Psoas muscle (tissue), 8 donors: Measurements from ENCODE around the gene GABRA4. TPM values are rescaled to one million over a fixed set of nuclear protein-coding genes. Genes with fewer than 3 reads are reported as not detected.

ENCODE experiments used
- ATAC-seq, 4 donors: fragments of 200-7000 bp; cut with Tn5 transposase; one replicate each; pipeline ENCODE4 v1.9.1; 2020; ENCODE audit warnings: moderate library complexity in 3 of 4, mild to moderate bottlenecking in 2 of 4
- DNase-seq, 2 donors: peaks; one replicate each; pipeline ENCODE4 v3.0.0-alpha.2; 2020
- H3K27ac ChIP-seq: fragments of 200-600 bp; one replicate; pipeline ENCODE4 v1.8.0; 2022
- H3K27me3 ChIP-seq, 3 donors: fragments of 200-600 bp in 1 of 3; one replicate each; pipeline versions ENCODE4 v1.6.1 to v1.8.0; 2013 to 2022; ENCODE audit warnings: low read length in 2 of 3, mild to moderate bottlenecking in 2 of 3, moderate library complexity in 1 of 3; ENCODE audit not compliant: insufficient read depth in 3 of 3
- H3K36me3 ChIP-seq, 2 donors: fragments of 200-600 bp in 1 of 2; one replicate each; pipeline versions ENCODE4 v1.6.1 to v1.8.0; 2013 to 2022; ENCODE audit warnings: low read depth in 1 of 2, mild to moderate bottlenecking in 1 of 2, moderate library complexity in 1 of 2; ENCODE audit not compliant: insufficient read depth in 1 of 2
- H3K4me1 ChIP-seq: fragments of 200-600 bp; one replicate; pipeline ENCODE4 v1.8.0; 2022
- H3K4me3 ChIP-seq: fragments of 200-600 bp; one replicate; pipeline ENCODE4 v1.8.0; 2022; ENCODE audit warnings: mild to moderate bottlenecking
- H3K9me3 ChIP-seq: fragments of 200-600 bp; one replicate; pipeline ENCODE4 v1.8.0; 2022
- WGBS, 3 donors: extraction: QIAGEN DNeasy Blood & Tissue Kit; methylation state at CpG; one replicate each; pipeline versions ENCODE4 v1.1.6 to v1.1.7; 2013; 5-methylcytosine and 5-hydroxymethylcytosine counted together
- intact Hi-C, 2 donors: fragments of 100-400 bp; cut with DNase I; formaldehyde crosslinking; loops; one replicate each; pipeline versions ENCODE4 v1.11.0 to v1.14.2; 2022
- polyA plus RNA-seq, 3 donors: library from polyadenylated mRNA; stranded (reverse); fragments of 200-250 nt; gene quantifications; one replicate each; pipeline ENCODE4 v1.2.3, GENCODE V29; 2013
- total RNA-seq, 4 donors: library from RNA; stranded (reverse); fragmentation: NEBNext Ultra II Directional in 2 of 4; extraction: Animal tissue kit (Norgen Biotek cat#: 25700) in 2 of 4; gene quantifications; one replicate each; pipeline versions ENCODE4 v1.2.1 to v1.2.4, GENCODE V29; 2021 to 2023
- TF ChIP-seq, protein P1 (sequence below): fragments of 200-600 bp; IDR thresholded peaks from one replicate; pipeline ENCODE4 v1.8.0; 2022; ENCODE audit warnings: antibody characterized with exemption
- donor health status: healthy with polysubstance abuse.
- donor health status: DM: no; HTN: no; CAD: no; lungs with moderate emphysema.
- donor health status: Bipolar disorder and iron deficiency.
- donor health status: healthy.
- donor health status: DM: yes; HTN: yes; CAD: no.
- donor health status: DM: no; HTN: no; CAD: no.
- donor health status: DM: no; HTN: no; CAD: no.
- donor health status: DM: yes; HTN: yes; CAD: no.

Gene GABRA4
- total and polyA plus RNA-seq, 7 donors = 0.01 TPM; not detected in 6

GRCh38 chr4:47013373-47013772 lies 20.0 kb upstream of the GABRA4 start:
- H3K27ac ChIP-seq = no peak overlapping the region
- H3K4me1 ChIP-seq = no peaks in the 10 kb centered on the region
- ATAC-seq = no peak
- WGBS, 3 donors = 75 to 79% (median 78%) methylated on average over 3 of the region's 3 CpGs
- H3K4me3 ChIP-seq = no peak overlapping the region
- no peaks in the 10 kb centered on the region for H3K36me3 ChIP-seq
- no peak for DNase-seq
- TF ChIP-seq, protein P1, sequence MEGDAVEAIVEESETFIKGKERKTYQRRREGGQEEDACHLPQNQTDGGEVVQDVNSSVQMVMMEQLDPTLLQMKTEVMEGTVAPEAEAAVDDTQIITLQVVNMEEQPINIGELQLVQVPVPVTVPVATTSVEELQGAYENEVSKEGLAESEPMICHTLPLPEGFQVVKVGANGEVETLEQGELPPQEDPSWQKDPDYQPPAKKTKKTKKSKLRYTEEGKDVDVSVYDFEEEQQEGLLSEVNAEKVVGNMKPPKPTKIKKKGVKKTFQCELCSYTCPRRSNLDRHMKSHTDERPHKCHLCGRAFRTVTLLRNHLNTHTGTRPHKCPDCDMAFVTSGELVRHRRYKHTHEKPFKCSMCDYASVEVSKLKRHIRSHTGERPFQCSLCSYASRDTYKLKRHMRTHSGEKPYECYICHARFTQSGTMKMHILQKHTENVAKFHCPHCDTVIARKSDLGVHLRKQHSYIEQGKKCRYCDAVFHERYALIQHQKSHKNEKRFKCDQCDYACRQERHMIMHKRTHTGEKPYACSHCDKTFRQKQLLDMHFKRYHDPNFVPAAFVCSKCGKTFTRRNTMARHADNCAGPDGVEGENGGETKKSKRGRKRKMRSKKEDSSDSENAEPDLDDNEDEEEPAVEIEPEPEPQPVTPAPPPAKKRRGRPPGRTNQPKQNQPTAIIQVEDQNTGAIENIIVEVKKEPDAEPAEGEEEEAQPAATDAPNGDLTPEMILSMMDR = no peak
- H3K9me3 ChIP-seq = no peaks in the 10 kb centered on the region
- intact Hi-C loops = no loop called here
- H3K27me3 ChIP-seq = no peaks in the 10 kb centered on the region

- H3K4me3 ChIP-seq = no peak overlapping the region
- H3K36me3 ChIP-seq = no peaks in the 10 kb centered on the region
- ATAC-seq (no peak), DNase-seq (no peak)
- intact Hi-C loops = no loop called here
- no peaks in the 10 kb centered on the region for H3K27me3 ChIP-seq
- no peaks in the 10 kb centered on the region for H3K4me1 ChIP-seq
- TF ChIP-seq, protein P1 = no peak
- no peak overlapping the region for H3K27ac ChIP-seq
- H3K9me3 ChIP-seq = no peaks in the 10 kb centered on the region
Measured at GRCh38 chr4:47012676-47013075, 19.3 kb upstream of the GABRA4 start.

- H3K36me3 ChIP-seq = no peaks in the 10 kb centered on the region
- no peak overlapping the region for H3K27ac ChIP-seq
- H3K27me3 ChIP-seq = no peaks in the 10 kb centered on the region
- DNase-seq (no peak), ATAC-seq (no peak)
- TF ChIP-seq, protein P1 = no peak
- intact Hi-C loops = no loop called here
- WGBS, 3 donors = 33 to 51% (median 44%) methylated on average over 2 of the region's 2 CpGs
- H3K4me1 ChIP-seq = no peaks in the 10 kb centered on the region
- no peaks in the 10 kb centered on the region for H3K9me3 ChIP-seq
- no peak overlapping the region for H3K4me3 ChIP-seq
Measured at GRCh38 chr4:47010912-47011446, 17.6 kb upstream of the GABRA4 start.

- H3K36me3 ChIP-seq = no peaks in the 10 kb centered on the region
- ATAC-seq = no peak
- TF ChIP-seq, protein P1 = no peak
- H3K4me3 ChIP-seq = no peak overlapping the region
- no peak for DNase-seq
- intact Hi-C loops = no loop called here
- no peaks in the 10 kb centered on the region for H3K27me3 ChIP-seq
- no peaks in the 10 kb centered on the region for H3K4me1 ChIP-seq
- H3K9me3 ChIP-seq = no peaks in the 10 kb centered on the region
- no peak overlapping the region for H3K27ac ChIP-seq
Measured at GRCh38 chr4:47010347-47010911, 17.0 kb upstream of the GABRA4 start.

DNA sequence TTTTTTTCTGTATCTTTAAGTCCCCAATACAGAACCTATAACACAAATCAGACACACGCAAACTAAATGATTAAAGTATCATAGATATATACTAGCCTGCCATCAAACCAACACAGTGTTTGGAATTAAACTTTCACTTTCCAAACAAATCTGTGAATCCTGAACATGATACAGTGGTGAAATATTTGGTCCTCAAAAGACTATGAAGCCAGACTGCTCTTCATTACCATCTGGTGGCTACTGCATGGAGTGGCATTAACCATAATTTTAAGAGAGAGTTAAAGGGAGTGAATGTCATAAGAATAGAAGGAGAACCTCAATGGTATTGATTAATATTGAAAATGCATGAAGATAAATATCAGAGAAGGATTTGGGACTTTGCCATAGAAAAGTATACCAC lies 9.2 kb upstream of the GABRA4 start:
- intact Hi-C loops = no loop called here
- WGBS, 3 donors = 77 to 87% (median 84%) methylated on average over 1 of the region's 1 CpG

More for the DNA sequence above, 9.2 kb upstream of the GABRA4 start:
- no peaks in the 10 kb centered on the region for H3K27me3 ChIP-seq
- TF ChIP-seq, protein P1 = no peak
- DNase-seq (no peak), ATAC-seq (no peak)
- no peaks in the 10 kb centered on the region for H3K4me1 ChIP-seq
- H3K9me3 ChIP-seq = no peaks in the 10 kb centered on the region
- H3K4me3 ChIP-seq = no peak overlapping the region
- H3K27ac ChIP-seq = no peak overlapping the region
- no peaks in the 10 kb centered on the region for H3K36me3 ChIP-seq
